ENCODE results near the gene FAM20C.

DNA sequence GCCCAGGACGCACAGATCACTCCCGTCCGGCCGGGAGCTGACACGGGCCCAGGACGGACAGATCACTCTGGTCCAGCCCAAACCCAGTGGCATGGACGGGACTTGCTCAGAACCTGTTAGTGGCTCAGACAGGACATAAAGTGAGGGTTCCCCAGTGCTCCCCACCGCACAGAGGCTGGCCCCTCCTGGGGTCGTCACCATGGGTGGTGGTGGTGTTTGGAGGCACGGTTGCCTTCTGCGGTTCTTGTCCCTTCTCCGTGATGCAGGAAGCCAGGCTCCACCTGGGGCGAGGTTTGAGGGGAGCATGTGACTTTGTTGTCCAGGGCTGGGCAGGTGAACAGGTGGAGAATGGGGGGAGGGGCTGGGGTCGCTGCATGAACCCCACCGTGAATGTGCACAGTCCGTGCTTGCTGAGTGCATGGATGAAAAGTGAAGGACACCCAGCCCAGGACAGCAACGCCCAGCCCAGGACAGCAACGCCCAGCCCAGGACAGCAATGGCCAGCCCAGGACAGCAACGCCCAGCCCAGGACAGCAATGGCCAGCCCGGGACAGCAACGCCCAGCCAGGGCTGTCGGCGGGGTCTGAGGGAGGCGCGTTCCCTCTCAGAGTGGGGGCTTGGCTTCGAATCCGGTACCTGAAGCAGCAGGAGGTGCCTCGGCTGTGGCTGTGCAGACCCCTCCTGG lies 26.7 kb downstream of the FAM20C start:
- TF ChIP-seq, protein P1, sequence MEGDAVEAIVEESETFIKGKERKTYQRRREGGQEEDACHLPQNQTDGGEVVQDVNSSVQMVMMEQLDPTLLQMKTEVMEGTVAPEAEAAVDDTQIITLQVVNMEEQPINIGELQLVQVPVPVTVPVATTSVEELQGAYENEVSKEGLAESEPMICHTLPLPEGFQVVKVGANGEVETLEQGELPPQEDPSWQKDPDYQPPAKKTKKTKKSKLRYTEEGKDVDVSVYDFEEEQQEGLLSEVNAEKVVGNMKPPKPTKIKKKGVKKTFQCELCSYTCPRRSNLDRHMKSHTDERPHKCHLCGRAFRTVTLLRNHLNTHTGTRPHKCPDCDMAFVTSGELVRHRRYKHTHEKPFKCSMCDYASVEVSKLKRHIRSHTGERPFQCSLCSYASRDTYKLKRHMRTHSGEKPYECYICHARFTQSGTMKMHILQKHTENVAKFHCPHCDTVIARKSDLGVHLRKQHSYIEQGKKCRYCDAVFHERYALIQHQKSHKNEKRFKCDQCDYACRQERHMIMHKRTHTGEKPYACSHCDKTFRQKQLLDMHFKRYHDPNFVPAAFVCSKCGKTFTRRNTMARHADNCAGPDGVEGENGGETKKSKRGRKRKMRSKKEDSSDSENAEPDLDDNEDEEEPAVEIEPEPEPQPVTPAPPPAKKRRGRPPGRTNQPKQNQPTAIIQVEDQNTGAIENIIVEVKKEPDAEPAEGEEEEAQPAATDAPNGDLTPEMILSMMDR (IDR thresholded peaks at IDR 0.05; ENCODE audit: control extremely low read depth in 1 of 3, insufficient read depth in 1 of 3, low read depth in 1 of 3, low read length in 3 of 3): no peak
- TF ChIP-seq POLR2A (IDR thresholded peaks at IDR 0.05; ENCODE audit: control extremely low read depth in 1 of 2, low read depth in 2 of 2, low read length in 2 of 2) (no peak), EP300 (IDR thresholded peaks at IDR 0.05; ENCODE audit: borderline replicate concordance in 1 of 2, low read depth in 2 of 2, low read length in 2 of 2) (no peak)
